HepG2 (cell line): ENCODE measurements around the gene EXOC5. TPM values are rescaled to one million over a fixed set of nuclear protein-coding genes. Genes with fewer than 3 reads are reported as not detected.

Source experiments
- ATAC-seq: fragments of 200-7000 bp; cut with Tn5 transposase; 3 replicates; pipeline ENCODE4 v1.9.1; 2020; ENCODE audit warnings: mild to moderate bottlenecking, moderate library complexity
- BruUV-seq: library from RNA; stranded (reverse); fragments of 400-500 nt; replicated peaks from 2 replicates; lab custom pipeline; 2021; lab: Mats Ljungman, UMichigan
- CTCF ChIA-PET: fragments of 300-600 bp; formaldehyde crosslinking; extraction: SDS; loops from one replicate; lab custom pipeline; 2021; ENCODE audit warnings: low total read pairs, inconsistent platforms, low intra/inter-chr PET ratio; lab: Yijun Ruan, JAX
- POLR2A ChIA-PET: fragments of 350-600 bp; sonication (Branson Sonifier 250); formaldehyde crosslinking; loops from one replicate; lab custom pipeline; 2020; ENCODE audit warnings: antibody characterized with exemption, inconsistent platforms; lab: Yijun Ruan, JAX
- DNase-seq: peaks from one replicate; pipeline ENCODE4 v3.0.0-alpha.2; 2015; ENCODE audit warnings: low spot score
- FAIRE-seq: peaks from 3 replicates; lab custom pipeline; 2011; peaks lifted over from hg19 to GRCh38; lab: Jason Lieb, UNC
- H2AFZ ChIP-seq: one replicate; pipeline ENCODE4 v1.6.1; 2011; ENCODE audit warnings: low read length, inconsistent platforms
- H3K27ac ChIP-seq: fragments of 300-600 bp; 3 replicates; pipeline ENCODE4 v1.8.0; 2011; ENCODE audit warnings: mixed run types, mild to moderate bottlenecking, mixed read lengths, low read length, inconsistent platforms; ENCODE audit not compliant: insufficient read depth; ENCODE audit errors: extremely low read length
- H3K27me3 ChIP-seq, 2 experiments: fragments of 200-600 bp in 1 of 2; 2 replicates in 1 of 2; 3 replicates in 1 of 2; pipeline versions ENCODE4 v1.6.0 to v1.8.0; 2011; ENCODE audit warnings: low read length in 2 of 2, mild to moderate bottlenecking in 2 of 2, moderate library complexity in 2 of 2, inconsistent platforms in 1 of 2; ENCODE audit not compliant: insufficient read depth in 2 of 2, control insufficient read depth in 1 of 2
- H3K36me3 ChIP-seq, 2 experiments: fragments of 200-600 bp in 1 of 2; replicated peaks in 1 of 2; 2 replicates in 1 of 2; 3 replicates in 1 of 2; pipeline versions ENCODE4 v1.5.1 to v1.8.0; 2011; ENCODE audit warnings: low read length in 2 of 2, inconsistent platforms in 1 of 2; ENCODE audit not compliant: insufficient read depth in 2 of 2, control insufficient read depth in 1 of 2
- H3K4me1 ChIP-seq: 2 replicates; pipeline ENCODE4 v1.5.1; 2012; ENCODE audit warnings: low read length, inconsistent platforms; ENCODE audit not compliant: insufficient read depth
- H3K4me2 ChIP-seq: 2 replicates; pipeline ENCODE4 v1.6.0; 2011; ENCODE audit warnings: low read depth, low read length, inconsistent platforms
- H3K4me3 ChIP-seq, 3 experiments: fragments of 200-600 bp in 1 of 3; sonication (generic), shearing (Covaris generic) in 1 of 3; replicated peaks in 1 of 3; 2 replicates each; pipeline ENCODE4 v1.5.1; 2011 to 2016; ENCODE audit warnings: low read length in 3 of 3, inconsistent platforms in 2 of 3, low read depth in 2 of 3, mild to moderate bottlenecking in 2 of 3, control low read depth in 1 of 3, mixed read lengths in 1 of 3; ENCODE audit not compliant: insufficient read depth in 1 of 3
- H3K79me2 ChIP-seq: one replicate; pipeline ENCODE4 v1.6.1; 2011; ENCODE audit warnings: low read length, inconsistent platforms; ENCODE audit not compliant: insufficient read depth
- H3K9ac ChIP-seq: 2 replicates; pipeline ENCODE4 v1.6.0; 2011; ENCODE audit warnings: mild to moderate bottlenecking, low read depth, low read length, inconsistent platforms; ENCODE audit not compliant: insufficient read depth
- H3K9me3 ChIP-seq: 2 replicates; pipeline ENCODE4 v1.5.1; 2012; ENCODE audit warnings: mild to moderate bottlenecking, low read length
- H4K20me1 ChIP-seq: 2 replicates; pipeline ENCODE4 v1.6.0; 2011; ENCODE audit warnings: inconsistent platforms, mild to moderate bottlenecking, low read length, moderate library complexity; ENCODE audit not compliant: insufficient read depth
- HES4 ChIP-seq: sonication (generic); formaldehyde crosslinking; IDR thresholded peaks from 2 replicates; pipeline ENCODE4 v1.9.0; 2021; ENCODE audit warnings: mild to moderate bottlenecking, missing genetic modification reagents, borderline replicate concordance
- WGBS: methylation state at CpG from one replicate; pipeline ENCODE4 v1.1.6; 2017; ENCODE audit warnings: low lambda C conversion rate; 5-methylcytosine and 5-hydroxymethylcytosine counted together
- in situ Hi-C: cut with HindIII; loops from 2 replicates; pipeline ENCODE4 v1.10.0; 2017; ENCODE audit warnings: low pct_unique_long_range_greater_than_20kb; ENCODE audit not compliant: extremely low pct_ligation_motif_present
- intact Hi-C: fragments of 100-400 bp; cut with micrococcal nuclease; formaldehyde crosslinking; loops from one replicate; pipeline ENCODE4 v1.10.0; 2022; ENCODE audit not compliant: unreplicated experiment
- polyA plus RNA-seq, 8 experiments: library from polyadenylated mRNA; depleted of rRNA in 3 of 8; stranded (reverse) in 7 of 8; unstranded in 1 of 8; fragments of >200 nt; fragmentation: Illumina TruSeq in 4 of 8; extraction: Trizol in 4 of 8; gene quantifications; 2 replicates each; pipeline versions ENCODE4 v1.2.1 to v1.2.3, GENCODE V29; 2011 to 2016; ENCODE audit warnings: low read depth in 4 of 8, missing spikeins in 1 of 8, mixed read lengths in 1 of 8; ENCODE audit not compliant: insufficient read depth in 1 of 8
- total RNA-seq, 5 experiments: library from RNA; depleted of rRNA; stranded (reverse); fragments of >200 nt; fragmentation: Illumina TruSeq; extraction: Trizol; gene quantifications; 2 replicates each; pipeline ENCODE4 v1.2.3, GENCODE V29; 2016; ENCODE audit warnings: low read depth in 1 of 5

Gene EXOC5
- total and polyA plus RNA-seq, 2 of the 13 experiments (the other 11 are each of a cell fraction or from before 2014, with no cell fraction given), result 15.1 to 43.8 TPM

DNA sequence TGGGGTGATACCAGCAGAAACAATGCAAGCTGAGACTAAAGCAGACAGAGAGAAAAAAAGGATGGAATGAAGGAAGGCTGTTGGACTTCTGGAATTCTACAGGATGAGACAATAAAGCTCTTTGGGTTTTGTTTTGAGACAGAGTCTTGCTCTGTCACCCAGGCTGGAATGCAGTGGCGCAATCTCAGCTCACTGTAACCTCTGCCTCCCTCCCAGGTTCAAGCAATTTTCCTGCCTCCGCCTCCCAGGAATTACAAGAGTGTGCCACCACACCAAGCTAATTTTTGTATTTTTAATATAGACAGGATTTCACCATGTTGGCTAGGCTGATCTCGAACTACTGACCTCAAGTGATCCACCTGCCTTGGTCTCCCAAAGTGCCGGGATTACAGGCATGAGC, 115.4 kb downstream of the EXOC5 start:
- DNase-seq (no peak), FAIRE-seq (no peak), ATAC-seq (no peak)
- Histone ChIP-seq H3K27me3 (no peaks in the 10 kb centered on the region), H3K4me1 (no peaks in the 10 kb centered on the region), H3K4me3 (no peak overlapping the region), H3K79me2 (no peaks in the 10 kb centered on the region), H3K9ac (no peak overlapping the region), H3K27ac (no peak overlapping the region), H3K36me3 (no peaks in the 10 kb centered on the region), H4K20me1 (no peaks in the 10 kb centered on the region), H2AFZ (no peak overlapping the region), H3K9me3 (no peaks in the 10 kb centered on the region), H3K4me2 (no peak overlapping the region)
- intact Hi-C loops (no loop called here), in situ Hi-C loops (no loop called here)
- TF ChIP-seq HES4 (CRISPR knock-in tag), result no peak
- no TSS peak for BruUV-seq
- POLR2A ChIA-PET, result no interaction called here
- 6% methylated on average over 4 of the region's 4 CpGs for WGBS
- CTCF ChIA-PET, result no interaction called here

Other genes with a start within 250 kb of the EXOC5 start
- 35.0 and 49.4 TPM in 2 replicates for gene AP5M1, start 66 bp upstream of the EXOC5 start, total RNA-seq (2016; rRNA removed; fragmentation: Illumina TruSeq; extraction: Trizol)
- 14.8 and 15.2 TPM in 2 replicates for gene AP5M1, start 66 bp upstream of the EXOC5 start, polyA plus RNA-seq (2011; rRNA removed)
- gene NAA30, start 121.7 kb upstream of the EXOC5 start, total RNA-seq (2016; rRNA removed; fragmentation: Illumina TruSeq; extraction: Trizol), result 18.4 and 21.6 TPM in 2 replicates
- 9.2 and 10.8 TPM in 2 replicates for gene NAA30, start 121.7 kb upstream of the EXOC5 start, polyA plus RNA-seq (2011; rRNA removed)
- gene CCDC198, start 225.0 kb upstream of the EXOC5 start, total RNA-seq (2016; rRNA removed; fragmentation: Illumina TruSeq; extraction: Trizol), result 0.46 and 0.69 TPM in 2 replicates
- gene CCDC198, start 225.0 kb upstream of the EXOC5 start, polyA plus RNA-seq (2011; rRNA removed), result 0.95 TPM in 2 replicates